DOHH2 (cell line): ENCODE data around the gene SPRTN.

Source experiments
- H3F3A ChIP-seq: fragments of 200-600 bp; sonication (generic), shearing (Covaris generic); 2 replicates; pipeline ENCODE4 v1.6.0; 2016; ENCODE audit warnings: antibody characterized with exemption, mild to moderate bottlenecking; ENCODE audit not compliant: control insufficient read depth, insufficient read depth
- H3K27ac ChIP-seq: fragments of 200-600 bp; sonication (generic); 2 replicates; pipeline ENCODE4 v1.5.1; 2014; ENCODE audit warnings: low read depth, mild to moderate bottlenecking, low read length, moderate library complexity
- H3K27me3 ChIP-seq: fragments of 200-600 bp; sonication (generic); 2 replicates; pipeline ENCODE4 v1.6.1; 2014; ENCODE audit warnings: mild to moderate bottlenecking, low read length, mixed read lengths; ENCODE audit not compliant: control insufficient read depth
- H3K36me3 ChIP-seq: fragments of 200-600 bp; sonication (generic); 2 replicates; pipeline ENCODE4 v1.6.1; 2014; ENCODE audit warnings: mild to moderate bottlenecking, low read length, moderate library complexity, mixed read lengths; ENCODE audit not compliant: control insufficient read depth
- H3K4me1 ChIP-seq: fragments of 200-600 bp; sonication (generic); 2 replicates; pipeline ENCODE4 v1.6.1; 2014; ENCODE audit warnings: mild to moderate bottlenecking, low read length, mixed read lengths; ENCODE audit not compliant: control insufficient read depth
- H3K4me2 ChIP-seq: fragments of 200-600 bp; sonication (generic); 2 replicates; pipeline ENCODE4 v1.6.0; 2014; ENCODE audit warnings: mild to moderate bottlenecking, low read length, moderate library complexity
- H3K4me3 ChIP-seq: fragments of 200-600 bp; sonication (generic); 2 replicates; pipeline ENCODE4 v1.5.1; 2014; ENCODE audit warnings: mild to moderate bottlenecking, low read length, mixed read lengths
- H3K79me2 ChIP-seq: fragments of 200-600 bp; sonication (generic); 2 replicates; pipeline ENCODE4 v1.6.1; 2014; ENCODE audit warnings: mild to moderate bottlenecking, low read length, mixed read lengths; ENCODE audit not compliant: control insufficient read depth
- H3K9me2 ChIP-seq: fragments of 200-600 bp; sonication (generic); replicated peaks from 2 replicates; pipeline ENCODE4 v1.6.1; 2014; ENCODE audit warnings: mild to moderate bottlenecking, low read length, mixed read lengths; ENCODE audit not compliant: control insufficient read depth
- H3K9me3 ChIP-seq: fragments of 200-600 bp; sonication (generic); 2 replicates; pipeline ENCODE4 v1.6.1; 2014; ENCODE audit warnings: antibody characterized with exemption, low read length, mixed read lengths; ENCODE audit not compliant: control insufficient read depth, insufficient read depth
- H4K20me1 ChIP-seq: fragments of 200-600 bp; sonication (generic); 2 replicates; pipeline ENCODE4 v1.6.0; 2014; ENCODE audit warnings: low read depth, mild to moderate bottlenecking, antibody characterized with exemption, low read length, moderate library complexity; ENCODE audit not compliant: control insufficient read depth, insufficient read depth
- CTCF ChIP-seq: fragments of 200-600 bp; sonication (generic); IDR thresholded peaks from one replicate; pipeline ENCODE4 v1.5.1; 2014; ENCODE audit warnings: antibody characterized with exemption, mild to moderate bottlenecking, low read depth, low read length; ENCODE audit not compliant: poor library complexity, severe bottlenecking
- EZH2phosphoT487 ChIP-seq: fragments of 200-600 bp; sonication (generic); IDR thresholded peaks from 2 replicates; pipeline ENCODE4 v1.6.1; 2017; ENCODE audit warnings: borderline replicate concordance, mild to moderate bottlenecking, antibody characterized with exemption, low read length, moderate library complexity, mixed read lengths

SPRTN gene

DNA sequence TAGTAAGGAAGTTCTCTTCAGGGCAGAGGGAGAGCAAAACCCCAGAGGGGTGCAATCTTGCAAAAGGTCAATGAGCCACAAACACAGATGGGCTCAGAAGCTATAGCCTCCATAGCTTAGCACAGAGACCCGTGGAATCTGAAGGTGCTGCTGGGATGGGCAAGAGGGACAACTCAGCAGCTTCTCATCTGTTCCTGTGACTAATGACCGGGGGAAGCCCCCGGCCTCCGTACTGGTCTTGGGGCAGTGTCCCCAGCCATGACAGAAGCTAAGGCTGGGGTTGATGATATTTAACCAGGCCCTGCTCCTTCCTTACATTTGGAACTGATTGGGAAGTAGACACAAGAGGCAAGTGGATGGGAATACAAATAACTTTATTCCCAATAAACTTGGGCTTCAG, 19.5 kb upstream of the SPRTN start:
- no peaks in the 10 kb centered on the region for H3K9me2 ChIP-seq
- H3K79me2 ChIP-seq, result no peaks in the 10 kb centered on the region
- no peak for TF ChIP-seq CTCF
- no peak for TF ChIP-seq EZH2phosphoT487
- no peaks in the 10 kb centered on the region for H3K27me3 ChIP-seq
- no peak overlapping the region for H3K27ac ChIP-seq
- no peak overlapping the region for H3K4me2 ChIP-seq
- H3K36me3 ChIP-seq, result no peaks in the 10 kb centered on the region
- no peaks in the 10 kb centered on the region for H4K20me1 ChIP-seq
- H3K4me3 ChIP-seq, result no peak overlapping the region
- no peaks in the 10 kb centered on the region for H3F3A ChIP-seq
- H3K4me1 ChIP-seq, result no peaks in the 10 kb centered on the region
- H3K9me3 ChIP-seq, result no peaks in the 10 kb centered on the region

- Histone ChIP-seq H3K27me3 (no peaks in the 10 kb centered on the region), H3K27ac (no peak overlapping the region), H3K4me2 (no peak overlapping the region), H4K20me1 (no peaks in the 10 kb centered on the region), H3F3A (no peaks in the 10 kb centered on the region), H3K36me3 (no peaks in the 10 kb centered on the region), H3K9me2 (no peaks in the 10 kb centered on the region), H3K79me2 (no peaks in the 10 kb centered on the region), H3K4me1 (no peaks in the 10 kb centered on the region), H3K9me3 (no peaks in the 10 kb centered on the region), H3K4me3 (no peak overlapping the region)
- TF ChIP-seq EZH2phosphoT487, result no peak
- no peak for TF ChIP-seq CTCF
These were observed 19.0 kb upstream of the SPRTN start for GRCh38 chr1:231319080-231319479.

DNA sequence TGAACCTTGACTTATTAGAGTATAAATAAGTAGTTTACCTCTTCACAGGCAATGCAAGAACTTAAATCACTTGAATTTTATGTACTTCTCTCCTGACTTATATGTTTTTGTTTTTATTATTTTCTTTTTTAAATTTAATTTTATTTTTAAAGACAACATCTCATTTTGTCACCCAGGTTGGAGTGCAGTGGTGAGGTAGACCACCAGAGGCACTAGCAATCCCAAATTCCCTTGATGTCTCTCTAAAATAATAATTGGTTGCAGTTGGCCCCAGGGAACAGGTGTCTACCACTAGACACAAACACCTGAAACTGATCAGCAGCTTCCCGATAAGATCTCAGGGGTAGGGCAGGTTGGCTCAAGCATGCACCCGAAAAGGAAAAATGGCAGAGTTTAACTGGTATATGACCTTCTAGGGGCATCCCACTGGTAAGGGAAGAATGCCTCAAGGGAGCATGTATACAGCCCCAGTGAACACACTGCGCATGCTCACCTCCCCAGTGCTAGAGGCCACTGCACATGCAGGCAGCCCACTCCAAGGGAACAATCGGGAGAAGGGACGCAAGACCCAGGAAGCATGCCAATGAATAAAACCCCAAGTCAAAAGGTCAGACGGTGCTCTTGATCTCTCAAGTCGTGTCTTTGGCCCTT, 15.1 kb upstream of the SPRTN start:
- no peak for TF ChIP-seq EZH2phosphoT487
- no peak for TF ChIP-seq CTCF

GRCh38 chr1:231324660-231325059, 13.4 kb upstream of the SPRTN start:
- H3F3A ChIP-seq, result no peaks in the 10 kb centered on the region
- H3K4me2 ChIP-seq, result no peak overlapping the region
- no peaks in the 10 kb centered on the region for H4K20me1 ChIP-seq
- H3K9me3 ChIP-seq, result no peaks in the 10 kb centered on the region
- H3K9me2 ChIP-seq, result no peaks in the 10 kb centered on the region
- H3K4me3 ChIP-seq, result no peak overlapping the region
- no peak for TF ChIP-seq CTCF
- TF ChIP-seq EZH2phosphoT487, result no peak
- no peaks in the 10 kb centered on the region for H3K4me1 ChIP-seq
- no peaks in the 10 kb centered on the region for H3K27me3 ChIP-seq
- no peak overlapping the region for H3K27ac ChIP-seq
- H3K36me3 ChIP-seq, result no peaks in the 10 kb centered on the region
- H3K79me2 ChIP-seq, result no peaks in the 10 kb centered on the region

More for the DNA sequence above, 15.1 kb upstream of the SPRTN start:
- Histone ChIP-seq H3K36me3 (no peaks in the 10 kb centered on the region), H3K4me2 (no peak overlapping the region), H3K4me1 (no peaks in the 10 kb centered on the region), H3K4me3 (no peak overlapping the region), H3K27me3 (no peaks in the 10 kb centered on the region), H4K20me1 (no peaks in the 10 kb centered on the region), H3K9me2 (no peaks in the 10 kb centered on the region), H3F3A (no peaks in the 10 kb centered on the region), H3K27ac (no peak overlapping the region), H3K79me2 (no peaks in the 10 kb centered on the region), H3K9me3 (no peaks in the 10 kb centered on the region)
